T47D (cell line): ENCODE results near the gene TMTC2.

ENCODE experiments used
- DNase-seq, 2 experiments: peaks; one replicate each; pipeline versions ENCODE4 v3.0.0 to v3.0.0-alpha.2; 2011 to 2012; ENCODE audit warnings: low read depth in 1 of 2, low spot score in 1 of 2
- JUND ChIP-seq: IDR thresholded peaks from 2 replicates; pipeline ENCODE4 v1.6.1; 2012; ENCODE audit warnings: low read depth
- in situ Hi-C: cut with HindIII; loops from 2 replicates; pipeline ENCODE4 v1.10.0; 2016; ENCODE audit warnings: low sequenced_read_pairs, low pct_unique_long_range_greater_than_20kb

The TMTC2 gene

DNA sequence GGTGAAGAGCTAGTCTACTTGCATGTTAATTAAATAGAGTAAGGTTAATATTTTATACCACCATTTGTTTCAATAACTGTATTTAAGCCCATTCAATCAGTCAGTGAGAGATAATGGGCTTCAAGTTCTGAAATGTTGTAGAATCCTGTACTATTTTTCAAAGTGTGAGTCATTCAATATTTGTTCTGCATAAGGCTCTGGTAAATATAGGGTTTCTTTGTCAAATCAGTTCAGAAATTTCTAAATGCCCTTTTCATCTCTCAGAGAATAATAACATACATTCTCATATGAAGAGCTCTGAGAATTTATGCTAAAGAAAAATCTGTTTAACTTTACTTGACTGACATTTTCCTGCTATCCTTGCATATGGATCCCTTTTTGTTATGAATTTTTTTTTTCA lies 493.3 kb downstream of the TMTC2 start:
- in situ Hi-C loops, result no loop called here
- no peak for DNase-seq
- no peak for TF ChIP-seq JUND

DNA sequence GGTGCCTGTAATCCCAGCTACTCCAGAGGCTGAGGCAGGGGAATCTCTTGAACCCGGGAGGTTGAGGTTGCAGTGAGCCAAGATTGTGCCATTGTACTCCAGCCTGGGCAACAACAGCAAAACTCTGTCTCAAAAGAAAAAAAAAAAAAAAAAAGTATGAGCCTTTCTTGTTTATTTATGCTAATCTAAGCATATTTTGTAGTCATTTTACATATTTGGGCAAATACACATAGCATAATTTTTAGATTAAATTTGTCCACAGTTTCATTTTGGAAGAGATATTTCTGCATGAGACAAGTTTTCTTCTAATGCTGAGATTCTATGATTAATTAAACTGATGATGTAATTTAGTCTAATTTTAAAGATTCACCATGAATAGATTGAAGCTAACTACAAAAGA lies 494.4 kb downstream of the TMTC2 start:
- no peak for DNase-seq
- in situ Hi-C loops, result no loop called here
- TF ChIP-seq JUND, result no peak

DNA sequence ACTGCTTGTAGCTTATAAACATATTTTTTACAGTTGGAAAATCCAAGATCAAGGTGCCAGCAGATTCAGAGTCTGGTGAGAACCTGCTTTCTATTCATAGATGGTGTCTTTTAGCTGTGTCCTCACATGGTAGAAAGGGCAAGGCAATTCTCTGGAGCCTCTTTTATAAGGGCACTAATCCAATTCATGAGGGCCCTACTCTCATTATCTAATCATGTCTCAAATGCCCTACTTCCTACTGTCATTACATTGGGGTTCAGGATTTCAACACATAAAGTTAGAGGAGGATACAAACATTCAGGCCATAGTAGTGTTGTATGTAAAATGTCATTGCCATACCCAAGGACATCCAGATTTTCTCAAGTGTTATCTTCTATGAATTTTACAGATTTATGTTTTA lies 496.4 kb downstream of the TMTC2 start:
- DNase-seq, result no peak
- in situ Hi-C loops, result no loop called here
- TF ChIP-seq JUND, result no peak
